ENCODE data around the gene EPHA6. TPM values are rescaled to one million over a fixed set of nuclear protein-coding genes. Genes with fewer than 3 reads are reported as not detected.

Gene EPHA6
- total and polyA plus RNA-seq, 10 of the 15 experiments (the other 5 are each of a cell fraction or from before 2014, with no cell fraction given), result not detected

DNA sequence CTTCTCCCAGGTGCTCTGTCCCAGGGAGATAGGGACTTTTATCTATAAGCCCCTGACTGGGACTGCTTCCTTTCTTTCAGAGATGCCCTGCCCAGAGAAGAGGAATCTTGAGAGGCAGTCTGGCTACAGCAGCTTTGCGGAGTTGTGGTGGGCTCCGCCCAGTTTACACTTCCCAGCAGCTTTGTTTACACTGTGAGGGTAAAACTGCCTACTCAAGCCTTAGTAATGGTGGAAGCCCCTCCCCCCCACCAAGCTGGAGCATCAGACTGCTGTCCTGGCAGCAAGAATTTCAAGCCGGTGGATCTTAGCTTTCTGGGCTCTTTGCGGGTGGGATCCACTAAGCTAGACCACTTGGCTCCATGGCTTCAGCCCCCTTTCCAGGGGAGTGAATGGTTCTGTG lies 696.4 kb downstream of the EPHA6 start:
- ChIA-PET RAD21 (ENCODE audit: unreplicated experiment) (no interaction called here), CTCF (no interaction called here), POLR2A (no interaction called here), SMC1A (ENCODE audit: uncharacterized antibody, unreplicated experiment) (no interaction called here)
- no peaks in the 10 kb centered on the region for H3K9me3 ChIP-seq (replicated peaks; ENCODE audit: control insufficient read depth, insufficient read depth, low read length)
- TF ChIP-seq POLR2A (IDR thresholded peaks at IDR 0.05; ENCODE audit: low read depth, low read length), result no peak
- no peak for TF ChIP-seq TARDBP (IDR thresholded peaks at IDR 0.05; ENCODE audit: borderline replicate concordance)
- TF ChIP-seq PML (IDR thresholded peaks at IDR 0.05; ENCODE audit: low read length), result no peak
- TF ChIP-seq ZNF622 (IDR thresholded peaks at IDR 0.05), result no peak
- ATAC-seq (no peak), FAIRE-seq (no peak), DNase-seq (ENCODE audit: low read depth, low spot score) (no peak)
- no peaks in the 10 kb centered on the region for H3K4me1 ChIP-seq (ENCODE audit: control insufficient read depth, insufficient read depth, low read length)
- H3K36me3 ChIP-seq (ENCODE audit: control insufficient read depth in 2 of 2, insufficient read depth in 2 of 2, low read length in 1 of 2), result no peaks in the 10 kb centered on the region
- 70% methylated on average over 4 of the region's 4 CpGs for WGBS (ENCODE audit: insufficient coverage, insufficient replicate concordance, low lambda C conversion rate, missing lambda C conversion rate)
- no peak overlapping the region for H2AFZ ChIP-seq (ENCODE audit: control insufficient read depth, low read depth, low read length)
- no peaks in the 10 kb centered on the region for H4K20me1 ChIP-seq (ENCODE audit: control insufficient read depth, insufficient read depth)
- no peaks in the 10 kb centered on the region for H3K27me3 ChIP-seq (replicated peaks in 1 of 2; ENCODE audit: control insufficient read depth in 2 of 2, insufficient read depth in 2 of 2, low read length in 1 of 2)
- H3K4me2 ChIP-seq (ENCODE audit: control insufficient read depth, insufficient read depth), result no peak overlapping the region
- no TSS peak for BruUV-seq (replicated peaks)
- intact Hi-C loops (cut with micrococcal nuclease; ENCODE audit: unreplicated experiment) (no loop called here), in situ Hi-C loops (cut with MboI) (no loop called here)
- no peak overlapping the region for H3K27ac ChIP-seq (ENCODE audit: control insufficient read depth, insufficient read depth)
- H3K4me3 ChIP-seq, result no peak overlapping the region
- H3K9ac ChIP-seq (ENCODE audit: control insufficient read depth, insufficient read depth, low read length), result no peak overlapping the region
- no peaks in the 10 kb centered on the region for H3K79me2 ChIP-seq (ENCODE audit: control insufficient read depth, insufficient read depth, low read length)

DNA sequence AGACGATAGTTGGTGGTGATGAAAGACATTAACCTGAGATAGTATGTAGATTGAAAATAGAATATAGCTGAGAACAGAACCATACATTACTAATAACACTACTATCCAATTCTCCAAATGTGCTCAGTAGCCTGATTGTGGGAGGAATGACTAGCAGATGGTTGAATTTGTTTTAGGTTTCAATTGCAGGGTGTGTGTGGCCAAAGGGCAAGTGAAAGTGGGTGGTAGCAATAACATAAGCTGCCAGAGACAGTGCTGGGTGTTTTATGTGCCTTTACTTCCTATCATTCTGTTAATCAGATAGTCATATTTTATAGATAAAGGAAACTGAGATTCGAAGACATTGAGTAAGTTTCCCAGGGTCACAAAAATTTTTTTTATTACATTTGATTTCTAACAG lies 700.7 kb downstream of the EPHA6 start:
- no peaks in the 10 kb centered on the region for H3K4me1 ChIP-seq (ENCODE audit: control insufficient read depth, insufficient read depth, low read length)
- ChIA-PET RAD21 (ENCODE audit: unreplicated experiment) (no interaction called here), POLR2A (no interaction called here), SMC1A (ENCODE audit: uncharacterized antibody, unreplicated experiment) (no interaction called here), CTCF (no interaction called here)
- ATAC-seq (no peak), FAIRE-seq (no peak), DNase-seq (ENCODE audit: low read depth, low spot score) (no peak)
- no peaks in the 10 kb centered on the region for H3K36me3 ChIP-seq (ENCODE audit: control insufficient read depth in 2 of 2, insufficient read depth in 2 of 2, low read length in 1 of 2)
- 12% methylated on average over 2 of the region's 2 CpGs for WGBS (ENCODE audit: insufficient coverage, insufficient replicate concordance, low lambda C conversion rate, missing lambda C conversion rate)
- no peaks in the 10 kb centered on the region for H4K20me1 ChIP-seq (ENCODE audit: control insufficient read depth, insufficient read depth)
- intact Hi-C loops (cut with micrococcal nuclease; ENCODE audit: unreplicated experiment) (no loop called here), in situ Hi-C loops (cut with MboI) (no loop called here)
- no peaks in the 10 kb centered on the region for H3K27me3 ChIP-seq (replicated peaks in 1 of 2; ENCODE audit: control insufficient read depth in 2 of 2, insufficient read depth in 2 of 2, low read length in 1 of 2)
- no peak overlapping the region for H3K4me3 ChIP-seq
- H3K27ac ChIP-seq (ENCODE audit: control insufficient read depth, insufficient read depth), result no peak overlapping the region
- H3K9me3 ChIP-seq (replicated peaks; ENCODE audit: control insufficient read depth, insufficient read depth, low read length), result no peaks in the 10 kb centered on the region
- H3K9ac ChIP-seq (ENCODE audit: control insufficient read depth, insufficient read depth, low read length), result no peak overlapping the region
- BruUV-seq (replicated peaks), result no TSS peak
- no peak overlapping the region for H3K4me2 ChIP-seq (ENCODE audit: control insufficient read depth, insufficient read depth)
- no peaks in the 10 kb centered on the region for H3K79me2 ChIP-seq (ENCODE audit: control insufficient read depth, insufficient read depth, low read length)
- no peak overlapping the region for H2AFZ ChIP-seq (ENCODE audit: control insufficient read depth, low read depth, low read length)
- TF ChIP-seq RAD51 (IDR thresholded peaks at IDR 0.05) (no peak), DPF2 (IDR thresholded peaks at IDR 0.05) (no peak), JUND (IDR thresholded peaks at IDR 0.05; ENCODE audit: low read depth, low read length) (no peak), SRF (IDR thresholded peaks at IDR 0.05; ENCODE audit: low read depth in 2 of 2, low read length in 2 of 2) (no peak), BMI1 (IDR thresholded peaks at IDR 0.05; ENCODE audit: borderline replicate concordance) (no peak), POLR2A (IDR thresholded peaks at IDR 0.05; ENCODE audit: low read depth, low read length) (no peak), EZH2 (IDR thresholded peaks at IDR 0.05; ENCODE audit: borderline replicate concordance, control insufficient read depth, low read depth, low read length) (no peak), RAD21 (IDR thresholded peaks at IDR 0.05; ENCODE audit: insufficient read depth, low read depth, low read length) (no peak), TCF12 (IDR thresholded peaks at IDR 0.05; ENCODE audit: low read depth, low read length) (no peak), NR2C2 (IDR thresholded peaks at IDR 0.05; ENCODE audit: borderline replicate concordance, control insufficient read depth, insufficient read length, low read depth) (no peak), HCFC1 (IDR thresholded peaks at IDR 0.05; ENCODE audit: low read length) (no peak), SREBF2 (IDR thresholded peaks at IDR 0.05; ENCODE audit: low read length) (no peak), SIX5 (IDR thresholded peaks at IDR 0.05; ENCODE audit: low read depth, low read length, severe bottlenecking) (no peak), BCL11A (IDR thresholded peaks at IDR 0.05; ENCODE audit: low read depth, low read length) (no peak)
- TF ChIP-seq, protein P1, sequence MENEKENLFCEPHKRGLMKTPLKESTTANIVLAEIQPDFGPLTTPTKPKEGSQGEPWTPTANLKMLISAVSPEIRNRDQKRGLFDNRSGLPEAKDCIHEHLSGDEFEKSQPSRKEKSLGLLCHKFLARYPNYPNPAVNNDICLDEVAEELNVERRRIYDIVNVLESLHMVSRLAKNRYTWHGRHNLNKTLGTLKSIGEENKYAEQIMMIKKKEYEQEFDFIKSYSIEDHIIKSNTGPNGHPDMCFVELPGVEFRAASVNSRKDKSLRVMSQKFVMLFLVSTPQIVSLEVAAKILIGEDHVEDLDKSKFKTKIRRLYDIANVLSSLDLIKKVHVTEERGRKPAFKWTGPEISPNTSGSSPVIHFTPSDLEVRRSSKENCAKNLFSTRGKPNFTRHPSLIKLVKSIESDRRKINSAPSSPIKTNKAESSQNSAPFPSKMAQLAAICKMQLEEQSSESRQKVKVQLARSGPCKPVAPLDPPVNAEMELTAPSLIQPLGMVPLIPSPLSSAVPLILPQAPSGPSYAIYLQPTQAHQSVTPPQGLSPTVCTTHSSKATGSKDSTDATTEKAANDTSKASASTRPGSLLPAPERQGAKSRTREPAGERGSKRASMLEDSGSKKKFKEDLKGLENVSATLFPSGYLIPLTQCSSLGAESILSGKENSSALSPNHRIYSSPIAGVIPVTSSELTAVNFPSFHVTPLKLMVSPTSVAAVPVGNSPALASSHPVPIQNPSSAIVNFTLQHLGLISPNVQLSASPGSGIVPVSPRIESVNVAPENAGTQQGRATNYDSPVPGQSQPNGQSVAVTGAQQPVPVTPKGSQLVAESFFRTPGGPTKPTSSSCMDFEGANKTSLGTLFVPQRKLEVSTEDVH (IDR thresholded peaks at IDR 0.05; ENCODE audit: low read depth, partially characterized antibody), result no peak

Data from GM12878 (cell line).